HG03139 (cell line): ENCODE measurements around the gene CPM.

ENCODE experiments used
- ATAC-seq: cut with Tn5 transposase; IDR thresholded peaks from one replicate; pipeline ENCODE4 v1.9.1; 2021; ENCODE audit not compliant: unreplicated experiment

Gene CPM

GRCh38 chr12:68957273-68957672, 24.3 kb upstream of the CPM start:
- ATAC-seq, result no peak

- no peak for ATAC-seq
These were observed 23.5 kb upstream of the CPM start for GRCh38 chr12:68956466-68956865.

GRCh38 chr12:68954811-68955210, 21.8 kb upstream of the CPM start:
- no peak for ATAC-seq

GRCh38 chr12:68953536-68953935, 20.6 kb upstream of the CPM start:
- no peak for ATAC-seq

GRCh38 chr12:68951652-68952051, 18.7 kb upstream of the CPM start:
- ATAC-seq, result no peak

GRCh38 chr12:68950511-68950910, 17.5 kb upstream of the CPM start:
- no peak for ATAC-seq

GRCh38 chr12:68945255-68945654, 12.3 kb upstream of the CPM start:
- no peak for ATAC-seq

- ATAC-seq, result no peak
These were observed 11.5 kb upstream of the CPM start for GRCh38 chr12:68944296-68945076.

- no peak for ATAC-seq
These were observed 10.9 kb upstream of the CPM start for GRCh38 chr12:68943848-68944247.

GRCh38 chr12:68940731-68941130, 7.8 kb upstream of the CPM start:
- ATAC-seq, result no peak

GRCh38 chr12:68939505-68939904, 6.5 kb upstream of the CPM start:
- ATAC-seq, result no peak

- ATAC-seq, result no peak
These were observed 1.4 kb upstream of the CPM start for GRCh38 chr12:68934392-68934791.

GRCh38 chr12:68932128-68932960, 627 bp downstream of the CPM start:
- peak; percentile 33 for ATAC-seq

GRCh38 chr12:68930178-68930577, 2.8 kb downstream of the CPM start:
- ATAC-seq, result no peak

- no peak for ATAC-seq
These were observed 8.4 kb downstream of the CPM start for GRCh38 chr12:68924546-68924945.

- ATAC-seq, result no peak
These were observed 13.3 kb downstream of the CPM start for GRCh38 chr12:68919581-68920239.

GRCh38 chr12:68918960-68919359, 14.0 kb downstream of the CPM start:
- ATAC-seq, result no peak

GRCh38 chr12:68915055-68915454, 17.9 kb downstream of the CPM start:
- ATAC-seq, result no peak

GRCh38 chr12:68913682-68914081, 19.3 kb downstream of the CPM start:
- ATAC-seq, result no peak

- no peak for ATAC-seq
These were observed 20.1 kb downstream of the CPM start for GRCh38 chr12:68912916-68913315.

GRCh38 chr12:68911197-68911718, 21.7 kb downstream of the CPM start:
- ATAC-seq, result no peak

- no peak for ATAC-seq
These were observed 22.8 kb downstream of the CPM start for GRCh38 chr12:68910128-68910527.
